K562 (cell line): ENCODE data around the gene EYA2. TPM values are rescaled to one million over a fixed set of nuclear protein-coding genes. Genes with fewer than 3 reads are reported as not detected.
A peak's percentile ranks its signal among the peaks of the same experiment; 100 is the strongest.

ENCODE experiments used
- ATAC-seq: fragments of 200-7000 bp; cut with Tn5 transposase; 3 replicates; pipeline ENCODE4 v1.9.1; 2020; ENCODE audit warnings: moderate library complexity
- BruUV-seq: library from RNA; stranded (reverse); fragments of 400-500 nt; replicated peaks from 2 replicates; lab custom pipeline; 2021; lab: Mats Ljungman, UMichigan
- CTCF ChIA-PET: fragments of 300-600 bp; formaldehyde crosslinking; extraction: SDS; loops from one replicate; lab custom pipeline; 2021; ENCODE audit warnings: low intra/inter-chr PET ratio; lab: Yijun Ruan, JAX
- POLR2A ChIA-PET: fragments of 300-600, 350-650 bp; sonication (Branson Sonifier 250); formaldehyde crosslinking; extraction: SDS; loops from one replicate; lab custom pipeline; 2021; ENCODE audit warnings: antibody characterized with exemption, inconsistent platforms; lab: Yijun Ruan, JAX
- DNase-seq, 4 experiments: peaks; one replicate each; pipeline versions ENCODE4 v3.0.0 to v3.0.0-alpha.2; 2011 to 2018; ENCODE audit warnings: low spot score in 3 of 4, mixed read lengths in 3 of 4; ENCODE audit errors: extremely low read depth in 1 of 4
- FAIRE-seq: peaks from 2 replicates; lab custom pipeline; 2011; peaks lifted over from hg19 to GRCh38; lab: Jason Lieb, UNC
- H2AFZ ChIP-seq: 2 replicates; pipeline ENCODE4 v1.6.0; 2011; ENCODE audit warnings: low read depth, low read length, control low read depth, inconsistent platforms
- H3K27ac ChIP-seq: fragments of 200-600 bp; 3 replicates; pipeline ENCODE4 v1.8.0; 2011; ENCODE audit warnings: low read depth, mild to moderate bottlenecking, control low read depth, inconsistent platforms, low read length, moderate library complexity, mixed read lengths; ENCODE audit errors: extremely low read depth
- H3K27me3 ChIP-seq, 2 experiments: fragments of 300-600 bp in 1 of 2; 2 replicates in 1 of 2; 3 replicates in 1 of 2; pipeline versions ENCODE4 v1.6.0 to v1.8.0; 2011; ENCODE audit warnings: inconsistent platforms in 2 of 2, low read length in 2 of 2, mild to moderate bottlenecking in 1 of 2, mixed read lengths in 1 of 2, moderate library complexity in 1 of 2; ENCODE audit not compliant: control insufficient read depth in 2 of 2, insufficient read depth in 2 of 2
- H3K36me3 ChIP-seq: fragments of 300-600 bp; 3 replicates; pipeline ENCODE4 v1.8.0; 2011; ENCODE audit warnings: mild to moderate bottlenecking, low read length, inconsistent platforms; ENCODE audit not compliant: control insufficient read depth, insufficient read depth
- H3K4me1 ChIP-seq, 2 experiments: fragments of 200-600 bp in 1 of 2; replicated peaks in 1 of 2; 2 replicates in 1 of 2; 3 replicates in 1 of 2; pipeline versions ENCODE4 v1.5.1 to v1.8.0; 2011; ENCODE audit warnings: inconsistent platforms in 2 of 2, low read length in 2 of 2, mild to moderate bottlenecking in 1 of 2, mixed read lengths in 1 of 2, moderate library complexity in 1 of 2; ENCODE audit not compliant: control insufficient read depth in 2 of 2, insufficient read depth in 2 of 2
- H3K4me2 ChIP-seq: 2 replicates; pipeline ENCODE4 v1.6.1; 2011; ENCODE audit warnings: low read length, control low read depth, inconsistent platforms, mixed read lengths; ENCODE audit not compliant: insufficient read depth
- H3K4me3 ChIP-seq: fragments of 200-600 bp; sonication (generic), shearing (Covaris generic); 2 replicates; pipeline ENCODE4 v1.5.1; 2016; ENCODE audit warnings: control low read depth, inconsistent platforms
- H3K79me2 ChIP-seq: fragments of 200-600 bp; 3 replicates; pipeline ENCODE4 v1.8.0; 2011; ENCODE audit warnings: low read length, inconsistent platforms; ENCODE audit not compliant: control insufficient read depth, insufficient read depth
- H3K9ac ChIP-seq, 2 experiments: 2 replicates each; pipeline versions ENCODE4 v1.6.0 to v1.6.1; 2011; ENCODE audit warnings: low read depth in 2 of 2, low read length in 2 of 2, control low read depth in 1 of 2, inconsistent platforms in 1 of 2, mild to moderate bottlenecking in 1 of 2, mixed read lengths in 1 of 2; ENCODE audit not compliant: insufficient read depth in 1 of 2
- H3K9me1 ChIP-seq: one replicate; pipeline ENCODE4 v1.6.0; 2011; ENCODE audit warnings: inconsistent platforms, mild to moderate bottlenecking, low read length, moderate library complexity; ENCODE audit not compliant: control insufficient read depth, insufficient read depth
- H3K9me3 ChIP-seq: replicated peaks from 2 replicates; pipeline ENCODE4 v1.5.1; 2011; ENCODE audit warnings: low read depth, low read length, inconsistent platforms; ENCODE audit not compliant: control insufficient read depth, insufficient read depth
- H4K20me1 ChIP-seq: replicated peaks from 2 replicates; pipeline ENCODE4 v1.6.1; 2011; ENCODE audit warnings: low read length, inconsistent platforms, mixed read lengths; ENCODE audit not compliant: control insufficient read depth, insufficient read depth
- CREBBP ChIP-seq: IDR thresholded peaks from one replicate; pipeline ENCODE4 v1.6.1; 2012; ENCODE audit warnings: low read depth, mild to moderate bottlenecking, control low read depth, inconsistent platforms, low read length
- FIP1L1 ChIP-seq: fragments of 200-400 bp; formaldehyde crosslinking; IDR thresholded peaks from 2 replicates; pipeline ENCODE4 v1.6.1; 2018; ENCODE audit warnings: mild to moderate bottlenecking, low read depth, low read length; ENCODE audit not compliant: poor library complexity, severe bottlenecking
- RBM25 ChIP-seq: fragments of 200-400 bp; formaldehyde crosslinking; IDR thresholded peaks from 2 replicates; pipeline ENCODE4 v1.6.1; 2018; ENCODE audit warnings: low read length, low read depth, moderate library complexity; ENCODE audit not compliant: severe bottlenecking
- SMAD3 ChIP-seq: fragments of 450-650 bp; formaldehyde crosslinking; conservative IDR thresholded peaks from 2 replicates; pipeline ENCODE4 v1.4.0; 2020; ENCODE audit warnings: mild to moderate bottlenecking
- SRSF1 ChIP-seq: fragments of 200-400 bp; formaldehyde crosslinking; IDR thresholded peaks from 2 replicates; pipeline ENCODE4 v1.6.1; 2017; ENCODE audit warnings: mild to moderate bottlenecking, low read depth, low read length, moderate library complexity
- WGBS: fragments of 100-300 bp; shearing (Covaris generic); methylation state at CpG from one replicate; pipeline ENCODE4 v1.1.6; 2016; ENCODE audit warnings: low coverage, mixed read lengths; ENCODE audit not compliant: insufficient coverage; ENCODE audit errors: missing lambda C conversion rate; 5-methylcytosine and 5-hydroxymethylcytosine counted together
- in situ Hi-C: fragments of 300-500 bp; cut with MboI; formaldehyde crosslinking; loops from 4 replicates; pipeline ENCODE4 v1.15.0; 2018; ENCODE audit warnings: inconsistent platforms, mixed read lengths
- intact Hi-C: fragments of 100-400 bp; cut with micrococcal nuclease; formaldehyde crosslinking; loops from 2 replicates; pipeline ENCODE4 v1.14.2; 2022
- polyA plus RNA-seq, 8 experiments: library from polyadenylated mRNA; depleted of rRNA in 4 of 8; stranded (reverse) in 5 of 8; unstranded in 3 of 8; fragments of >200 nt; fragmentation: Nextera tagmentation in 2 of 8; fragmentation: Illumina TruSeq in 1 of 8; extraction: Ambion mirVana in 2 of 8; extraction: Trizol in 1 of 8; gene quantifications; 2 replicates each; pipeline versions ENCODE4 v1.2.1 to v1.2.3, GENCODE V29; 2011 to 2014; ENCODE audit warnings: inconsistent platforms in 1 of 8, missing spikeins in 1 of 8
- total RNA-seq, 7 experiments: library from RNA; depleted of rRNA in 6 of 7; stranded (reverse); fragments of >200 nt in 6 of 7; fragmentation: Illumina TruSeq in 2 of 7; extraction: Trizol in 2 of 7; gene quantifications; 2 replicates each; pipeline versions ENCODE4 v1.2.1 to v1.2.3, GENCODE V29; 2011 to 2021; ENCODE audit warnings: low replicate concordance in 1 of 7

EYA2 gene
- total and polyA plus RNA-seq, 9 of the 15 experiments (the other 6 are each of a cell fraction or from before 2014, with no cell fraction given), result 0.03 TPM; not detected in 8

GRCh38 chr20:46850416-46850815 is 44.2 kb upstream of the EYA2 start:
- no peaks in the 10 kb centered on the region for H3K4me1 ChIP-seq
- in situ Hi-C loops (no loop called here), intact Hi-C loops (no loop called here)
- under 1% methylated on average over 10 of the region's 10 CpGs for WGBS
- no peaks in the 10 kb centered on the region for H4K20me1 ChIP-seq
- no peak overlapping the region; a peak in 1 of 4 replicates for H3K9ac ChIP-seq
- no peak overlapping the region for H3K4me2 ChIP-seq
- FAIRE-seq (no peak), ATAC-seq (no peak), DNase-seq (no peak)
- CTCF ChIA-PET, result no interaction called here
- no peaks in the 10 kb centered on the region for H3K79me2 ChIP-seq
- TF ChIP-seq CREBBP (no peak), FIP1L1 (no peak), SRSF1 (no peak)
- no peak overlapping the region for H3K27ac ChIP-seq
- POLR2A ChIA-PET, result no interaction called here
- peaks cover 6 to 21% of the 10 kb centered on the region in 2 experiments; a peak in 4 of 5 replicates for H3K27me3 ChIP-seq
- H2AFZ ChIP-seq, result no peak overlapping the region
- no peaks in the 10 kb centered on the region for H3K9me1 ChIP-seq
- no peaks in the 10 kb centered on the region for H3K36me3 ChIP-seq
- no peak overlapping the region for H3K4me3 ChIP-seq
- H3K9me3 ChIP-seq, result no peaks in the 10 kb centered on the region
- BruUV-seq, result no TSS peak

GRCh38 chr20:46850896-46851295 is 43.7 kb upstream of the EYA2 start:
- no peaks in the 10 kb centered on the region for H3K9me3 ChIP-seq
- POLR2A ChIA-PET, result no interaction called here
- H3K4me3 ChIP-seq, result no peak overlapping the region
- H3K79me2 ChIP-seq, result no peaks in the 10 kb centered on the region
- no peak overlapping the region for H3K9ac ChIP-seq
- H3K27ac ChIP-seq, result no peak overlapping the region
- BruUV-seq, result no TSS peak
- ATAC-seq, result no peak
- intact Hi-C loops, result no loop called here
- no peaks in the 10 kb centered on the region for H4K20me1 ChIP-seq
- no peaks in the 10 kb centered on the region for H3K36me3 ChIP-seq
- FAIRE-seq, result no peak
- peak; percentile 60 for TF ChIP-seq RBM25
- no peak for TF ChIP-seq SMAD3
- no peak overlapping the region for H2AFZ ChIP-seq
- CTCF ChIA-PET, result no interaction called here
- no peak for DNase-seq
- H3K4me2 ChIP-seq, result no peak overlapping the region
- WGBS, result 0% methylated on average over 7 of the region's 7 CpGs
- in situ Hi-C loops, result no loop called here
- H3K27me3 ChIP-seq, result peaks cover 6 to 20% of the 10 kb centered on the region in 2 experiments; a peak in 4 of 5 replicates
- no peaks in the 10 kb centered on the region for H3K9me1 ChIP-seq
- no peaks in the 10 kb centered on the region for H3K4me1 ChIP-seq
